ENCODE results near the gene KIAA1958. TPM values are rescaled to one million over a fixed set of nuclear protein-coding genes. Genes with fewer than 3 reads are reported as not detected.

Gene KIAA1958
- total RNA-seq, 4 donors from 2014 or later, result 13.1 to 17.2 (median 16.7) TPM

DNA sequence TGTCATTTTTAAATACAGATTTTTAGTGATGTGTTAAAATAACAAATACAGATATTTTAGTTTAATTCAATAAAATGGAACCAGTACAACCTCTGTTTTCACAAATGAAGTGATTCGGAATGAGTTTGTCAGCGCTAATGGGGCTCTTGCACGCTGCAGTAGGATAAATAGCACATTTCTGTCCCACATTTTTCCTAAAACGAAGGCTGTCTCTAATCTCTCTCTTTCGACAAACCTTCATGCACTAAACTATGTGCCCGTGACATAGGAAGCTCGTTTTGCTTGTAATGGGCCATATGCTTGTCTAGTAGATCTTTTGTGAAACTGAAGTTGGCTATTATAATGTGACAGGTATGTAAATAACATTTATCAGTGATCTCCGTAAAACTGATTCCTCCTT is 130.7 kb downstream of the KIAA1958 start:
- Histone ChIP-seq H3K27me3 (no peaks in the 10 kb centered on the region), H3K4me3 (no peak overlapping the region), H3K9me3 (no peaks in the 10 kb centered on the region), H3K27ac (no peak overlapping the region), H3K36me3 (peaks cover 0 to 6% (median 0%) of the 10 kb centered on the region in 3 donors), H3K4me1 (no peaks in the 10 kb centered on the region)
- no peak for DNase-seq
- TF ChIP-seq POLR2A (IDR thresholded peaks at IDR 0.05), result no peak
- TF ChIP-seq, protein P1, sequence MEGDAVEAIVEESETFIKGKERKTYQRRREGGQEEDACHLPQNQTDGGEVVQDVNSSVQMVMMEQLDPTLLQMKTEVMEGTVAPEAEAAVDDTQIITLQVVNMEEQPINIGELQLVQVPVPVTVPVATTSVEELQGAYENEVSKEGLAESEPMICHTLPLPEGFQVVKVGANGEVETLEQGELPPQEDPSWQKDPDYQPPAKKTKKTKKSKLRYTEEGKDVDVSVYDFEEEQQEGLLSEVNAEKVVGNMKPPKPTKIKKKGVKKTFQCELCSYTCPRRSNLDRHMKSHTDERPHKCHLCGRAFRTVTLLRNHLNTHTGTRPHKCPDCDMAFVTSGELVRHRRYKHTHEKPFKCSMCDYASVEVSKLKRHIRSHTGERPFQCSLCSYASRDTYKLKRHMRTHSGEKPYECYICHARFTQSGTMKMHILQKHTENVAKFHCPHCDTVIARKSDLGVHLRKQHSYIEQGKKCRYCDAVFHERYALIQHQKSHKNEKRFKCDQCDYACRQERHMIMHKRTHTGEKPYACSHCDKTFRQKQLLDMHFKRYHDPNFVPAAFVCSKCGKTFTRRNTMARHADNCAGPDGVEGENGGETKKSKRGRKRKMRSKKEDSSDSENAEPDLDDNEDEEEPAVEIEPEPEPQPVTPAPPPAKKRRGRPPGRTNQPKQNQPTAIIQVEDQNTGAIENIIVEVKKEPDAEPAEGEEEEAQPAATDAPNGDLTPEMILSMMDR (IDR thresholded peaks at IDR 0.05), result no peak

DNA sequence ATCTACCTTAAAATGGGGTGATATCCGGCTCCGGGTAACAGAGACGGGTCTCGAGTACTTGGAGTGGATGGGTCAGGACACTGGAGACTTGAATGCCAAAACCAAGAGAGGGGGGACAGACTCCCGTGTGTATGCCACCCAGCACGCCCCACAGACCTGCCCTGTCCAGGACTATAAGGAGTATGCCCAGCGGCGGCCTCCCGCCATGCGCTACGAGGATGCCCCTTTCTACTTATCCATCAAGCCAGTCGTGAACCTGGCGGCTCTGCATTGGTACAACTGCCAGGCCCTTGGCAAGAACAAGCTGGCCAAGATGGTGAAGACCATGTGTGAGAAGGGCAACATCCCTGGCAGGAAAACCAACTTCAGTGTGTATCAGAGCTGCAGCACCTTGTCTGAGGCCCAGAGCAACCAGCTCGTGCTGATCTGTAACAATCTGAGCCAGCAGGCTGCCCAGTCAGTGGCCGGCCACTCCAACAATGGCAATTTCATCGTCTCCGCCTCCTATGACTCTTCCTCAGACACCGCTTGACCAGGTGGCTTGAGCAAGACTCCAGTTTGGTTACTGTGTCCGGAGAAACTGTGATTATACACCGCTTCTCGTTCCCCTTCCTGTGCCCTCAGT is 131.9 kb downstream of the KIAA1958 start:
- H3K36me3 ChIP-seq, result peaks cover 0 to 6% (median 0%) of the 10 kb centered on the region in 3 donors
- H3K9me3 ChIP-seq, result no peaks in the 10 kb centered on the region
- H3K27me3 ChIP-seq, result no peaks in the 10 kb centered on the region
- TF ChIP-seq, protein P1 (IDR thresholded peaks at IDR 0.05), result no peak
- TF ChIP-seq POLR2A (IDR thresholded peaks at IDR 0.05), result no peak
- no peak for DNase-seq
- H3K4me1 ChIP-seq, result no peaks in the 10 kb centered on the region
- no peak overlapping the region for H3K4me3 ChIP-seq
- H3K27ac ChIP-seq, result no peak overlapping the region

DNA sequence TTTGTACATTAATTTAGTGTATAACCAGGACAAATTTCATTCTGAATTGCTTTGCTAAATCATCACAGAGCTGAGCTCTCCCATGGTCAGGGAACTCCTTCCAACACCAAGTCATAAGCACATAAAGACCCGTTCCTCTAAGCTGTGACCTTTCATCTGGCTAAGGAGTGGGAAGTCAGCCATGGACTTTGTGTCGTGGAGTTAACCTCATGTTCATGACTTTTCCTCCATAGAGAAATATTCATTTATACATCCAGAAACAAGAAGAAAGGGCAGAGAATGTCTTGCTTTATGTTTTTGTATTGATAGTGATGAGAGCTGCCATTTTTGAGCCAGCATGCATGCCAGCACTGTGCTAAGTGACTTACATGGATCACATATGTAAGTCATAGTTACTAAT is 133.8 kb downstream of the KIAA1958 start:
- TF ChIP-seq, protein P1 (IDR thresholded peaks at IDR 0.05), result no peak
- no peak for TF ChIP-seq POLR2A (IDR thresholded peaks at IDR 0.05)
- no peak for DNase-seq

DNA sequence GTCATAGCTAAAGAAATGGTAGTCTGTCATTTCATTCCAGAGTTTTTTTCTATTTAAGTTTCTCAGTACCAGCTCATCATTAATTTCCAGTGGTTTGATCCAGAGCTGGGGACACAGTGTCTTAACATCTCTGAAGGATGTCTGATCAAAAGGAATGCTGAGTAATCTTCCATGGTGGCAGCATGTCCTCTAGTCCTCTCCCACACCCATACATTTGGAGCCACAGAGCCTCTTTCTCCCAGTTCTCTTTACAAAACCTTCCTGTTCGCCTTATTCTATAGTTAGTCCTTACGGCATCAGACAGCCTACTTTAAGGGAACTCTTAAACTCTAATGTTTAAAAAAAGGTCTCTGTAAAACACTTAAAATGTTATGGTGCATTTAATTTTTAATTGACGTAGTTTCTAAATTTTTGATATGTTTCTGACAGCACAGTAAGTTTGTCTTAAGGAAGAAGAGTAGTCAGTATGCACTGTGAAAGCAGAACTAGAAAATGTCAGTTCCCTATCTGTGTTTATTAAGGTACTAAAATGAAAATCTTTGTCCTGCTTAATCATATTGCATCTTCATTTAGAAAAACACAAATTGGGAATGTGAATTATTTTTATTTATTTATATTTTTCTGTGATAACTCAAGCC is 134.5 kb downstream of the KIAA1958 start:
- Histone ChIP-seq H3K27me3 (no peaks in the 10 kb centered on the region), H3K27ac (no peak overlapping the region), H3K36me3 (peaks cover 0 to 6% (median 0%) of the 10 kb centered on the region in 3 donors), H3K4me3 (no peak overlapping the region), H3K4me1 (no peaks in the 10 kb centered on the region), H3K9me3 (no peaks in the 10 kb centered on the region)
- TF ChIP-seq, protein P1 (IDR thresholded peaks at IDR 0.05), result no peak
- no peak for TF ChIP-seq POLR2A (IDR thresholded peaks at IDR 0.05)
- DNase-seq, result no peak

More for the DNA sequence above, 133.8 kb downstream of the KIAA1958 start:
- H3K27ac ChIP-seq, result no peak overlapping the region
- H3K4me3 ChIP-seq, result no peak overlapping the region
- H3K36me3 ChIP-seq, result peaks cover 0 to 6% (median 0%) of the 10 kb centered on the region in 3 donors
- no peaks in the 10 kb centered on the region for H3K4me1 ChIP-seq
- H3K9me3 ChIP-seq, result no peaks in the 10 kb centered on the region
- no peaks in the 10 kb centered on the region for H3K27me3 ChIP-seq

DNA sequence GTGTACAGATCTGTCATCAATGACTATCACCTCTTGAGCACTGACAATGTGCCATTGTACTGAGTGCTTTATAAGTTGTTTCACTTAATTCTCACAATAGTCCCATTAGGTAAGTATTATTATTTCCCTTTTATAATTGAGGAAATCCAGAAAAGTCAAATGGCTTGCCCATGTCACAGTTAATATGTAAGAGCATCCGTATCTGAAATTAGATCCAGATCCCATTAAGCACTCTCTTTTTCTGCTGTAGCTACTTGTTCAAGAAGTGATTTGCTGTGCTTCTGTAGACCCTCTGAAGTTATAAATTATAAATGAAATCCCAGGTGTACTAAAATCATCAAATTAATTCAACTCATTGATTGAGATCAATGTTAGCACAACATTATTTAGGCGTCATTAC is 136.6 kb downstream of the KIAA1958 start:
- Histone ChIP-seq H3K27me3 (no peaks in the 10 kb centered on the region), H3K9me3 (no peaks in the 10 kb centered on the region), H3K4me1 (no peaks in the 10 kb centered on the region), H3K4me3 (no peak overlapping the region), H3K36me3 (peaks cover 0 to 5% (median 0%) of the 10 kb centered on the region in 3 donors), H3K27ac (no peak overlapping the region)
- DNase-seq, result no peak
- TF ChIP-seq, protein P1 (IDR thresholded peaks at IDR 0.05), result no peak
- no peak for TF ChIP-seq POLR2A (IDR thresholded peaks at IDR 0.05)

Measured in Peyer's patch (tissue), 4 donors.